ENCODE results near the gene OS9. TPM values are rescaled to one million over a fixed set of nuclear protein-coding genes. Genes with fewer than 3 reads are reported as not detected.

The OS9 gene
- polyA plus RNA-seq, 2 of the 4 experiments (the other 2 are of a cell fraction): 128 to 183 TPM

DNA sequence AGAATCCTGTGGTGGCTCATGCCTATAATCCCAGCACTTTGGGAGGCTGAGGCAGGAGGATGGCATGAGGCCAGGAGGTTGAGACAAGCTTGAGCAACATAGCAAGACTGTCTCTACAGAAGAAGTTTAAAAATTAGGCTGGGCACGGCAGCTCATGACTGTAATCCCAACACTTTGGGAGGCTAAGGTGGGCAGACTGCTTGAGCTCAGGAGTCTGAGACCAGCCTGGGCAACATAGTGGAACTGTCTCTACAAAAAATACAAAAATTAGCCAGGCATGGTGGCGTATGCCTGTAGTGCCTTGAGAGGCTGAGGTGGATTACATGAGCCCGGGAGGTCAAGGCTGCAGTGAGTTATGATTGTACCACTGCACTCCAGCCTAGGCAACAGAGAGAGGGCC is 73.9 kb downstream of the OS9 start (continued):
- TF ChIP-seq KDM5A (IDR thresholded peaks at IDR 0.05): no peak
- TF ChIP-seq RFX5 (IDR thresholded peaks at IDR 0.05): no peak
- TF ChIP-seq RAD21 (conservative IDR thresholded peaks at IDR 0.05 in 1 of 2, IDR thresholded peaks at IDR 0.05 in 1 of 2): no peak
- TF ChIP-seq, protein P1, sequence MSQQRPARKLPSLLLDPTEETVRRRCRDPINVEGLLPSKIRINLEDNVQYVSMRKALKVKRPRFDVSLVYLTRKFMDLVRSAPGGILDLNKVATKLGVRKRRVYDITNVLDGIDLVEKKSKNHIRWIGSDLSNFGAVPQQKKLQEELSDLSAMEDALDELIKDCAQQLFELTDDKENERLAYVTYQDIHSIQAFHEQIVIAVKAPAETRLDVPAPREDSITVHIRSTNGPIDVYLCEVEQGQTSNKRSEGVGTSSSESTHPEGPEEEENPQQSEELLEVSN (IDR thresholded peaks at IDR 0.05; ENCODE audit: borderline replicate concordance, low read depth): no peak

DNA sequence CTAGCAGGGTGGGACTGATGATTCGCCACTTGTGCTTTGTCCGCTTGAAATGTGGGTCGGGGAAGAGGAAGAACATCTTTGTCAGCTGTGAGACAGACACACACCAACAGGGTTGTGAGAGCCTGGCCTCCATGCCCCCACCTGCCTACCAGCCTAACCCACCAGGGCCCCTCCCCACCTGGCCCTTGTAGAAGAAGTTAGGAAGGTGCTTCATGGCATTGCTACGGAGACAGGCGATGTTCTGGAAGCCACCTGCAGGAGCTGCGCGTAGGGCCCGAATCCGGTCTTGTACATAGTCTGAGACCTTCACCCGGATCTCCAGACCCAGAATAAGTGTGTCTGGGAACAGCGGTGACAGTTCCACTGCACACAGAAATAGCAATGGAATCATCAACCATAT is 75.7 kb downstream of the OS9 start:
- WGBS (ENCODE audit: missing lambda C conversion rate): 95% methylated on average over 11 of the region's 11 CpGs

DNA sequence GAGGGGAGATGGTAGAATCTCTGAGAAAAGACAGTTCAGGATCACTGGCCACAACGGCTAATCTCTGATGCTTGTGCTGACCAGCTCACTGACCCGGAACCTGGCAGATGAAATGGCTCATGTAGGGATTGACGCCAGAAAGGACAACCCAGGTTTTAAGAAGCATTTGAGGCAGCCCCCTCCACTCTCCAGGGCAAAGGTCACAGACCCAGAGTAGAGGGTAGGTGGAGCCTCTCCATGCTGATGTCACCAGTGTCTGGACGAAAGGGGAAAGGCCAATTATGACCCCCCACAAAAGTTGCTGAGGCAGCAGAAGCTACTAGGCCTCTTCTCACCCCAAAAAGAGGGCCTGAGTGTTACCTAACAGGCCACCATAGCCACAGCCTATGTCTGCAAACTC is 76.8 kb downstream of the OS9 start:
- DNase-seq (ENCODE audit: low read depth in 1 of 2, low spot score in 1 of 2) (no peak), FAIRE-seq (no peak), ATAC-seq (no peak)
- peak overlapping the region; percentile 77; the same call in 2 of the 3 replicates for H3K4me3 ChIP-seq
- H3K4me2 ChIP-seq: peak overlapping the region; percentile 95
- peaks cover 31% of the 10 kb centered on the region for H3K4me1 ChIP-seq
- no peaks in the 10 kb centered on the region for H3K9me3 ChIP-seq
- POLR2A ChIA-PET: no interaction called here
- TF ChIP-seq EHF (CRISPR knock-in tag; IDR thresholded peaks at IDR 0.05): no peak
- TF ChIP-seq MAFK (IDR thresholded peaks at IDR 0.05; ENCODE audit: partially characterized antibody): peak; percentile 93
- TF ChIP-seq EP300 (IDR thresholded peaks at IDR 0.05): no peak
- no peak for TF ChIP-seq ZSCAN20 (CRISPR knock-in tag; IDR thresholded peaks at IDR 0.05)
- no peak for TF ChIP-seq RFX5 (IDR thresholded peaks at IDR 0.05)
- no peak for TF ChIP-seq RARB (CRISPR knock-in tag; IDR thresholded peaks at IDR 0.05)
- H3K27ac ChIP-seq: peak overlapping the region in 1 of 2 experiments; percentile 94; a peak in 3 of 6 replicates
- CTCF ChIA-PET: interaction anchor here (1.2 to 8.0 kb wide), 3 partner anchors 11 to 15 kb away, joined by 6 to 117 read pairs (median 7); partner anchors contain the start of genes MARCHF9 and TSFM
- 83% methylated on average over 4 of the region's 4 CpGs for whole genome bisulfite sequencing (ENCODE audit: missing lambda C conversion rate)

More for the DNA sequence above, 75.7 kb downstream of the OS9 start:
- TF ChIP-seq HOXB13 (CRISPR knock-in tag; IDR thresholded peaks at IDR 0.05; ENCODE audit: low read depth) (no peak), SREBF2 (IDR thresholded peaks at IDR 0.05) (no peak), MAZ (IDR thresholded peaks at IDR 0.05; ENCODE audit: borderline replicate concordance, low read depth, low read length) (no peak), SMC3 (IDR thresholded peaks at IDR 0.05) (no peak), ZFP36 (IDR thresholded peaks at IDR 0.05; ENCODE audit: borderline replicate concordance, partially characterized antibody) (no peak), MAFK (IDR thresholded peaks at IDR 0.05; ENCODE audit: partially characterized antibody) (no peak), ESRRA (IDR thresholded peaks at IDR 0.05; ENCODE audit: borderline replicate concordance, low read length) (no peak), PHF8 (IDR thresholded peaks at IDR 0.05; ENCODE audit: borderline replicate concordance, low read depth) (no peak)
- TF ChIP-seq, protein P1 (IDR thresholded peaks at IDR 0.05; ENCODE audit: borderline replicate concordance, low read depth): no peak
- TF ChIP-seq, protein P2, sequence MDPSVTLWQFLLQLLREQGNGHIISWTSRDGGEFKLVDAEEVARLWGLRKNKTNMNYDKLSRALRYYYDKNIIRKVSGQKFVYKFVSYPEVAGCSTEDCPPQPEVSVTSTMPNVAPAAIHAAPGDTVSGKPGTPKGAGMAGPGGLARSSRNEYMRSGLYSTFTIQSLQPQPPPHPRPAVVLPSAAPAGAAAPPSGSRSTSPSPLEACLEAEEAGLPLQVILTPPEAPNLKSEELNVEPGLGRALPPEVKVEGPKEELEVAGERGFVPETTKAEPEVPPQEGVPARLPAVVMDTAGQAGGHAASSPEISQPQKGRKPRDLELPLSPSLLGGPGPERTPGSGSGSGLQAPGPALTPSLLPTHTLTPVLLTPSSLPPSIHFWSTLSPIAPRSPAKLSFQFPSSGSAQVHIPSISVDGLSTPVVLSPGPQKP (IDR thresholded peaks at IDR 0.05; ENCODE audit: low read depth, low read length): no peak
- TF ChIP-seq, protein P3, sequence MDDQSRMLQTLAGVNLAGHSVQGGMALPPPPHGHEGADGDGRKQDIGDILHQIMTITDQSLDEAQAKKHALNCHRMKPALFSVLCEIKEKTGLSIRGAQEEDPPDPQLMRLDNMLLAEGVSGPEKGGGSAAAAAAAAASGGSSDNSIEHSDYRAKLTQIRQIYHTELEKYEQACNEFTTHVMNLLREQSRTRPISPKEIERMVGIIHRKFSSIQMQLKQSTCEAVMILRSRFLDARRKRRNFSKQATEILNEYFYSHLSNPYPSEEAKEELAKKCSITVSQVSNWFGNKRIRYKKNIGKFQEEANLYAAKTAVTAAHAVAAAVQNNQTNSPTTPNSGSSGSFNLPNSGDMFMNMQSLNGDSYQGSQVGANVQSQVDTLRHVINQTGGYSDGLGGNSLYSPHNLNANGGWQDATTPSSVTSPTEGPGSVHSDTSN (IDR thresholded peaks at IDR 0.05): no peak
- TF ChIP-seq, protein P4, sequence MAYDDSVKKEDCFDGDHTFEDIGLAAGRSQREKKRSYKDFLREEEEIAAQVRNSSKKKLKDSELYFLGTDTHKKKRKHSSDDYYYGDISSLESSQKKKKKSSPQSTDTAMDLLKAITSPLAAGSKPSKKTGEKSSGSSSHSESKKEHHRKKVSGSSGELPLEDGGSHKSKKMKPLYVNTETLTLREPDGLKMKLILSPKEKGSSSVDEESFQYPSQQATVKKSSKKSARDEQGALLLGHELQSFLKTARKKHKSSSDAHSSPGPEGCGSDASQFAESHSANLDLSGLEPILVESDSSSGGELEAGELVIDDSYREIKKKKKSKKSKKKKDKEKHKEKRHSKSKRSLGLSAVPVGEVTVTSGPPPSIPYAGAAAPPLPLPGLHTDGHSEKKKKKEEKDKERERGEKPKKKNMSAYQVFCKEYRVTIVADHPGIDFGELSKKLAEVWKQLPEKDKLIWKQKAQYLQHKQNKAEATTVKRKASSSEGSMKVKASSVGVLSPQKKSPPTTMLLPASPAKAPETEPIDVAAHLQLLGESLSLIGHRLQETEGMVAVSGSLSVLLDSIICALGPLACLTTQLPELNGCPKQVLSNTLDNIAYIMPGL (CRISPR knock-in tag; IDR thresholded peaks at IDR 0.05; ENCODE audit: borderline replicate concordance): no peak
- DNase-seq (ENCODE audit: low read depth in 1 of 2, low spot score in 1 of 2) (no peak), FAIRE-seq (no peak), ATAC-seq (no peak)
- Histone ChIP-seq H3K4me3 (no peak overlapping the region), H3K4me1 (peaks cover 37% of the 10 kb centered on the region), H3K27ac (no peak overlapping the region), H3K4me2 (no peak overlapping the region), H3K9me3 (no peaks in the 10 kb centered on the region)
- CTCF ChIA-PET: interaction anchor here (1.2 to 8.0 kb wide), 3 partner anchors 10 to 14 kb away, joined by 6 to 117 read pairs (median 7); partner anchors contain the start of genes MARCHF9 and TSFM
- POLR2A ChIA-PET: no interaction called here

Other genes starting within 250 kb of the OS9 start
- gene INHBE, start 238.8 kb upstream of the OS9 start, polyA plus RNA-seq (2011; rRNA removed): 2.4 and 2.9 TPM in 2 replicates
- gene INHBE, start 238.8 kb upstream of the OS9 start, polyA plus RNA-seq (2017; fragmentation: RNase III; extraction: RNeasy Plus Mini Kit Qiagen cat#74134 plus additional on column Dnase treatment): 0.50 to 0.74 TPM (median 0.67 TPM) in 3 replicates
- 27.3 and 30.0 TPM in 2 replicates for gene GLI1, start 234.3 kb upstream of the OS9 start, polyA plus RNA-seq (2011; rRNA removed)
- 13.0 to 13.5 TPM (median 13.1 TPM) in 3 replicates for gene GLI1, start 234.3 kb upstream of the OS9 start, polyA plus RNA-seq (2017; fragmentation: RNase III; extraction: RNeasy Plus Mini Kit Qiagen cat#74134 plus additional on column Dnase treatment)
- 0.25 and 0.50 TPM in 2 replicates for gene ARHGAP9, start 214.3 kb upstream of the OS9 start, polyA plus RNA-seq (2011; rRNA removed)
- gene ARHGAP9, start 214.3 kb upstream of the OS9 start, polyA plus RNA-seq (2017; fragmentation: RNase III; extraction: RNeasy Plus Mini Kit Qiagen cat#74134 plus additional on column Dnase treatment): 0.20 to 0.29 TPM in 2 of 3 replicates, not detected in the other
- 372 and 406 TPM in 2 replicates for gene MARS1, start 206.1 kb upstream of the OS9 start, polyA plus RNA-seq (2011; rRNA removed)
- 209 to 230 TPM (median 227 TPM) in 3 replicates for gene MARS1, start 206.1 kb upstream of the OS9 start, polyA plus RNA-seq (2017; fragmentation: RNase III; extraction: RNeasy Plus Mini Kit Qiagen cat#74134 plus additional on column Dnase treatment)
- gene DDIT3, start 173.6 kb upstream of the OS9 start, polyA plus RNA-seq (2011; rRNA removed): 73.1 and 93.0 TPM in 2 replicates
- 11.5 to 16.0 TPM (median 13.5 TPM) in 3 replicates for gene DDIT3, start 173.6 kb upstream of the OS9 start, polyA plus RNA-seq (2017; fragmentation: RNase III; extraction: RNeasy Plus Mini Kit Qiagen cat#74134 plus additional on column Dnase treatment)
- gene MBD6, start 171.3 kb upstream of the OS9 start, polyA plus RNA-seq (2011; rRNA removed): 4.6 and 7.3 TPM in 2 replicates
- 18.7 to 25.3 TPM (median 24.2 TPM) in 3 replicates for gene MBD6, start 171.3 kb upstream of the OS9 start, polyA plus RNA-seq (2017; fragmentation: RNase III; extraction: RNeasy Plus Mini Kit Qiagen cat#74134 plus additional on column Dnase treatment)
- 140 and 169 TPM in 2 replicates for gene DCTN2, start 146.9 kb upstream of the OS9 start, polyA plus RNA-seq (2011; rRNA removed)
- gene DCTN2, start 146.9 kb upstream of the OS9 start, polyA plus RNA-seq (2017; fragmentation: RNase III; extraction: RNeasy Plus Mini Kit Qiagen cat#74134 plus additional on column Dnase treatment): 203 to 211 TPM (median 211 TPM) in 3 replicates
- 0.89 and 0.90 TPM in 2 replicates for gene KIF5A, start 144.1 kb upstream of the OS9 start, polyA plus RNA-seq (2011; rRNA removed)
- 0.45 to 0.61 TPM (median 0.55 TPM) in 3 replicates for gene KIF5A, start 144.1 kb upstream of the OS9 start, polyA plus RNA-seq (2017; fragmentation: RNase III; extraction: RNeasy Plus Mini Kit Qiagen cat#74134 plus additional on column Dnase treatment)
- gene PIP4K2C, start 102.9 kb upstream of the OS9 start, polyA plus RNA-seq (2011; rRNA removed): 60.9 and 62.9 TPM in 2 replicates
- 30.5 to 35.7 TPM (median 35.3 TPM) in 3 replicates for gene PIP4K2C, start 102.9 kb upstream of the OS9 start, polyA plus RNA-seq (2017; fragmentation: RNase III; extraction: RNeasy Plus Mini Kit Qiagen cat#74134 plus additional on column Dnase treatment)
- gene DTX3, start 89.3 kb upstream of the OS9 start, polyA plus RNA-seq (2011; rRNA removed): 21.7 and 29.6 TPM in 2 replicates
- 18.1 to 26.2 TPM (median 24.7 TPM) in 3 replicates for gene DTX3, start 89.3 kb upstream of the OS9 start, polyA plus RNA-seq (2017; fragmentation: RNase III; extraction: RNeasy Plus Mini Kit Qiagen cat#74134 plus additional on column Dnase treatment)
- gene ARHGEF25, start 82.7 kb upstream of the OS9 start, polyA plus RNA-seq (2011; rRNA removed): 9.3 and 9.9 TPM in 2 replicates
- gene ARHGEF25, start 82.7 kb upstream of the OS9 start, polyA plus RNA-seq (2017; fragmentation: RNase III; extraction: RNeasy Plus Mini Kit Qiagen cat#74134 plus additional on column Dnase treatment): 8.0 to 13.8 TPM (median 11.9 TPM) in 3 replicates
- gene B4GALNT1, start 60.9 kb upstream of the OS9 start, polyA plus RNA-seq (2011; rRNA removed): 25.7 and 27.0 TPM in 2 replicates
- 33.2 to 35.1 TPM (median 33.4 TPM) in 3 replicates for gene B4GALNT1, start 60.9 kb upstream of the OS9 start, polyA plus RNA-seq (2017; fragmentation: RNase III; extraction: RNeasy Plus Mini Kit Qiagen cat#74134 plus additional on column Dnase treatment)
- 0.26 and 0.36 TPM in 2 replicates for gene AGAP2, start 44.6 kb downstream of the OS9 start, polyA plus RNA-seq (2011; rRNA removed)
- 0.21 to 0.45 TPM (median 0.28 TPM) in 3 replicates for gene AGAP2, start 44.6 kb downstream of the OS9 start, polyA plus RNA-seq (2017; fragmentation: RNase III; extraction: RNeasy Plus Mini Kit Qiagen cat#74134 plus additional on column Dnase treatment)
- gene TSPAN31, start 50.9 kb downstream of the OS9 start, polyA plus RNA-seq (2011; rRNA removed): 51.9 and 61.0 TPM in 2 replicates
- gene TSPAN31, start 50.9 kb downstream of the OS9 start, polyA plus RNA-seq (2017; fragmentation: RNase III; extraction: RNeasy Plus Mini Kit Qiagen cat#74134 plus additional on column Dnase treatment): 20.6 to 27.1 TPM (median 22.8 TPM) in 3 replicates
- 226 and 289 TPM in 2 replicates for gene CDK4, start 58.2 kb downstream of the OS9 start, polyA plus RNA-seq (2011; rRNA removed)
- gene CDK4, start 58.2 kb downstream of the OS9 start, polyA plus RNA-seq (2017; fragmentation: RNase III; extraction: RNeasy Plus Mini Kit Qiagen cat#74134 plus additional on column Dnase treatment): 226 to 255 TPM (median 229 TPM) in 3 replicates
- 7.2 and 8.4 TPM in 2 replicates for gene MARCHF9, start 61.0 kb downstream of the OS9 start, polyA plus RNA-seq (2011; rRNA removed)
- 4.7 to 6.8 TPM (median 5.9 TPM) in 3 replicates for gene MARCHF9, start 61.0 kb downstream of the OS9 start, polyA plus RNA-seq (2017; fragmentation: RNase III; extraction: RNeasy Plus Mini Kit Qiagen cat#74134 plus additional on column Dnase treatment)
- 1.8 and 1.9 TPM in 2 replicates for gene CYP27B1, start 72.9 kb downstream of the OS9 start, polyA plus RNA-seq (2011; rRNA removed)
- gene CYP27B1, start 72.9 kb downstream of the OS9 start, polyA plus RNA-seq (2017; fragmentation: RNase III; extraction: RNeasy Plus Mini Kit Qiagen cat#74134 plus additional on column Dnase treatment): 1.9 to 2.9 TPM (median 2.3 TPM) in 3 replicates
- gene METTL1, start 78.0 kb downstream of the OS9 start, polyA plus RNA-seq (2011; rRNA removed): 60.2 and 71.3 TPM in 2 replicates
- 55.2 to 64.9 TPM (median 63.0 TPM) in 3 replicates for gene METTL1, start 78.0 kb downstream of the OS9 start, polyA plus RNA-seq (2017; fragmentation: RNase III; extraction: RNeasy Plus Mini Kit Qiagen cat#74134 plus additional on column Dnase treatment)
- gene EEF1AKMT3, start 78.5 kb downstream of the OS9 start, polyA plus RNA-seq (2011; rRNA removed): 13.8 and 15.8 TPM in 2 replicates
- 6.2 to 8.0 TPM (median 7.3 TPM) in 3 replicates for gene EEF1AKMT3, start 78.5 kb downstream of the OS9 start, polyA plus RNA-seq (2017; fragmentation: RNase III; extraction: RNeasy Plus Mini Kit Qiagen cat#74134 plus additional on column Dnase treatment)
- 31.7 and 39.9 TPM in 2 replicates for gene TSFM, start 88.7 kb downstream of the OS9 start, polyA plus RNA-seq (2011; rRNA removed)
- 56.6 to 60.2 TPM (median 59.2 TPM) in 3 replicates for gene TSFM, start 88.7 kb downstream of the OS9 start, polyA plus RNA-seq (2017; fragmentation: RNase III; extraction: RNeasy Plus Mini Kit Qiagen cat#74134 plus additional on column Dnase treatment)
- 0.99 and 1.1 TPM in 2 replicates for gene AVIL, start 124.6 kb downstream of the OS9 start, polyA plus RNA-seq (2011; rRNA removed)
- gene AVIL, start 124.6 kb downstream of the OS9 start, polyA plus RNA-seq (2017; fragmentation: RNase III; extraction: RNeasy Plus Mini Kit Qiagen cat#74134 plus additional on column Dnase treatment): 0.33 to 1.1 TPM (median 0.53 TPM) in 3 replicates
- 87.7 and 114 TPM in 2 replicates for gene CTDSP2, start 152.6 kb downstream of the OS9 start, polyA plus RNA-seq (2011; rRNA removed)
- 26.1 to 34.5 TPM (median 31.3 TPM) in 3 replicates for gene CTDSP2, start 152.6 kb downstream of the OS9 start, polyA plus RNA-seq (2017; fragmentation: RNase III; extraction: RNeasy Plus Mini Kit Qiagen cat#74134 plus additional on column Dnase treatment)
- 13.4 and 14.7 TPM in 2 replicates for gene ATP23, start 247.4 kb downstream of the OS9 start, polyA plus RNA-seq (2011; rRNA removed)
- gene ATP23, start 247.4 kb downstream of the OS9 start, polyA plus RNA-seq (2017; fragmentation: RNase III; extraction: RNeasy Plus Mini Kit Qiagen cat#74134 plus additional on column Dnase treatment): 6.3 to 7.5 TPM (median 7.0 TPM) in 3 replicates

Measured in A549 (cell line).